ENCODE data around the gene BCL2L14.

BCL2L14 gene

DNA sequence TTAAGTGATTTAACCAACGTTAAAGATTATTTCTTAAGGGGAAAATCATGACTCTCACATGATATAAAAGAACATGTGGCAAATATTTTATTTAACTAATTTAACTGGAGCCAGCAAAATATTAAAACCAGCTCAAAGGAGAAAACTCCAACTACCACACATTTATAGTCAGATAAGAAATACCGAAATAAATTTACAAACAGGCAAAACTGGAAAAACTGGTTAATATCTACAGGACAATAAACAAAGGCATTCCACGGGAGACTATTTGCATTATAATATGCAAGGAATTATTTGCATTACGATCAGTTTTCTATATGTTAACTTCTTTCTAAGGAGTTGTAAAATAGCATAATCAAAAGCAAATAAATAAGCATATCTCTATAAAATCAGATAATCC is 13.8 kb upstream of the BCL2L14 start:
- no peak for DNase-seq

DNA sequence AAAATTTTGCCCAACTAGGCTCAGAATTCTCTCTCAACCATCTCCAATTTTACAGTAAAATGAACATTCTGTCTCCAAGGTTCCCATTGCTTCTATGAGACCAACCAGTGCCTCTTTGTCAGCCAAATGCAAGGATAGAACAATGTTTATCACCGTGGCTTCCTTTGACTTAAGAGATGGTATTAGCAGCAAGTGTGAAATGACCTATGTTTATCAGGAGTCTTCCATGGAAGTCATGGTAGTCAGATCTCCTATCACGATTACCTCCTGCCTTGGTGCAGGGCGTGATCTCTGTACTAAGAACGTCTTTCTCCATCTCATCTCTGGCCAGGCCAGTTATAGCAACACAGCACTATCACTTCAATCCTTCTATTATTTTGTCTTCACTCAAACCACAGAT is 6.1 kb upstream of the BCL2L14 start:
- no peak for DNase-seq

- no peak for DNase-seq
Observed at GRCh38 chr12:12068751-12069150, 2.0 kb upstream of the BCL2L14 start.

DNA sequence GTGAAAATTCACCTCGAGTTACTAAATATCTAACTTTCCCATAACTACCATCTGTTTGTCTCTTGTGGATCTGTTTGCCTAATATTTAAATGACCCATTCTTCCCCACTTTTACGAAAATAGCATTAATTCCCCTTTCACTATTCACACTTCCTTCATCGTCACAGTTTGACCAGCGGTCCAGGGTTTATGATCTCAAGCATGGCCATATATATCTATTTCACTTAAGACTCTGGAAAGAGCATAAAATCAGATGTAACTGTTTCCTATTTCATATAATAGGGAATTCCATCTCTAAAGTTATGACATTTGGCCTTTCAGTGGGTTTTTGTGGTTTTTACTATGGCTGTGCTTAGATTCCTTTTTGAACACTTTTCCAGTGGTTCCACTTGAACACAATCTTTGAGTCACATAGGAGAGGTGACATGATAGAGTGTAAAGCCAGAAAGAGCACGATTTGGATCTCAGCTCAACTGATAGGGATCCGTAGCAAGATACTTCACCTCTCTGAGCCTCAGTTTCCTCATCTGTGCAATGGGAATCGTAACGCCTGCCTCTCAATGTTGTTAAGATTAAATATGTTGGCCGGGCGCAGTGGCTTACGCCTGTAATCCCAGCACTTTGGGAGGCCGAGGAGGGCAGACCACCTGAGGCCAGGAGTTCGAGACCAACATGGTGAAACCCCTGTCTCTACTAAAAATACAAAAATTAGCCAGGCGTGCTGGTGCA is 754 bp upstream of the BCL2L14 start:
- no peak for DNase-seq

DNA sequence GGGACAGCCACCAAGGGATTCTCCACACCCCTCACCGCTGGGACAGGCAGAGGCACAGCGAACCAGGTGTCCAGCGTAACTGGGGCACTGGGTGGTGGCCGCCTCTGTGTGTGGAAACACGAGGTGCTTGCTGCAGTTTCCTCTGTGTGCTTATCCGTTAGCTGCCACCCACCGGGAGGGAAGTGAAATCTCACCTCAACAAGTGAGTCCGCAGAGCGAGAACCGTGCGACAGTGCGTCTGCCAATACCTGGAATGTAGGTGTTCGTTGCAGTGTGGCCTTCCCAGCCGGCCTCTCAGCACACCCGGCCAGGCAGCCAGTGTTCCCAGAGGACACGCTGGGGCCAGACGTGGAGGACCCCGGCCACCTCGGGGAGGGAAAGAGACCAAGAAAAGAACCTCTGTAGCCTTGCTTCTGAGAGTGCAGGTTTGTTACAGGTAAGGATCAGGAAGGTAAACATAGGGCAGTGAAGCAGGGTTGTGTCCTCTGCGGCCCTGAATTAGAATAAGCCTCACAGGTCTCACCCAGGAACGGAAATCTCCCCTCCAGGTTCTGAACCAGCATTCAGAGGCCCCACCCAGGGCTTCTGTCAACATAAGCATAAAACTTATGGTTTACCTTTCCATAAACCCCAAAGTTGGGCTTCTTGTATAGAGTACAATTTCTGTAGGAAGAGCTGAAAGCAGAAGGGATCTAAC is 1.5 kb downstream of the BCL2L14 start:
- no peak for DNase-seq

- no peak for DNase-seq
Observed at GRCh38 chr12:12079291-12079690, 8.6 kb downstream of the BCL2L14 start.

GRCh38 chr12:12081836-12082497 is 11.2 kb downstream of the BCL2L14 start:
- DNase-seq, result no peak

GRCh38 chr12:12083688-12084087 is 12.9 kb downstream of the BCL2L14 start:
- no peak for DNase-seq

- no peak for DNase-seq
Observed at GRCh38 chr12:12086362-12086761, 15.6 kb downstream of the BCL2L14 start.

DNA sequence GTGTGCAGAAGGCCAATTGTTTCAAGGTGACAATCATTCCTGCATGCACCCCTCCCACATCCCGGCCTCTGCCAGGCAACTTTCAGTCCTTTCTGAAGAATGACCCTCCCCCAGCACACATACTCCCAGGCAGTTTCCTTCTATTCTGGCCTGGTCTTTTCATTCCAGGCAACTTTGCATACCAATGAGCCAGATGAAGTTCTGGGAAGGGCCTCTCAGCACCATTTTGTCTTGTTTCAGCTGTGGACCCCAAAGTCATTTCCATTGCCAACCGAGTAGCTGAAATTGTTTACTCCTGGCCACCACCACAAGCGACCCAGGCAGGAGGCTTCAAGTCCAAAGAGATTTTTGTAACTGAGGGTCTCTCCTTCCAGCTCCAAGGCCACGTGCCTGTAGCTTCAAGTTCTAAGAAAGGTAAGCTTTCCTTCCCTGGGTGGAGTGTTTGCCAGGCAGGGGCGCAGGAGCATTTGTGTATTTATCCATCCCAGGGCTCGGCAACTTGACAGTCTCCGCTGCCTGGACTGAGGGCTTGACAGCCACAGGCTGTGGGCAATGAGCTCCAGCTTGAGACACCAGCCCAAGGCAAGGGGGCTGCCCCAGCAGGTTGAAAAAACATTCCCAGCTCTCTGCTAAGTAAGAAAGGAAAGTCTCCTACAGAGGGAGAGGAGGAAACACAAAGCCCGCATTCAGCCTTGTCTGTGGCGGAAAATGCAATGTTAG is 16.4 kb downstream of the BCL2L14 start:
- no peak for DNase-seq

GRCh38 chr12:12087693-12088034 is 16.9 kb downstream of the BCL2L14 start:
- DNase-seq, result no peak

- no peak for DNase-seq
Observed at GRCh38 chr12:12088147-12088546, 17.4 kb downstream of the BCL2L14 start.

- DNase-seq, result no peak
Observed at GRCh38 chr12:12088761-12089160, 18.0 kb downstream of the BCL2L14 start.

- no peak for DNase-seq
Observed at GRCh38 chr12:12091071-12091470, 20.3 kb downstream of the BCL2L14 start.

- peak; percentile 78 for DNase-seq
Observed at GRCh38 chr12:12091977-12092663, 21.4 kb downstream of the BCL2L14 start.

DNA sequence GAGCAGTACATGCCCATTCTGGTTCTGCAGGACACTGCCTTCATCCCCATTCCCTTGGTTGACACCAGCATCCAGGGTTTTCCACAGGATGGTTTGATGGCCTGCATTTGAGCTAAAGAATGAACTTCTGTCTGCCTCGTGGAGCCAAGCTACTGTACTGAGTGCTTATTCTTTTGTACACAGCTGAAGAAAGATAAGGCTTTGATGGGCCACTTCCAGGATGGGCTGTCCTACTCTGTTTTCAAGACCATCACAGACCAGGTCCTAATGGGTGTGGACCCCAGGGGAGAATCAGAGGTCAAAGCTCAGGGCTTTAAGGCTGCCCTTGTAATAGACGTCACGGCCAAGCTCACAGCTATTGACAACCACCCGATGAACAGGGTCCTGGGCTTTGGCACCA is 23.7 kb downstream of the BCL2L14 start:
- DNase-seq, result no peak

- no peak for DNase-seq
Observed at GRCh38 chr12:12095021-12095420, 24.3 kb downstream of the BCL2L14 start.

- no peak for DNase-seq
Observed at GRCh38 chr12:12097891-12098690, 27.4 kb downstream of the BCL2L14 start.

DNA sequence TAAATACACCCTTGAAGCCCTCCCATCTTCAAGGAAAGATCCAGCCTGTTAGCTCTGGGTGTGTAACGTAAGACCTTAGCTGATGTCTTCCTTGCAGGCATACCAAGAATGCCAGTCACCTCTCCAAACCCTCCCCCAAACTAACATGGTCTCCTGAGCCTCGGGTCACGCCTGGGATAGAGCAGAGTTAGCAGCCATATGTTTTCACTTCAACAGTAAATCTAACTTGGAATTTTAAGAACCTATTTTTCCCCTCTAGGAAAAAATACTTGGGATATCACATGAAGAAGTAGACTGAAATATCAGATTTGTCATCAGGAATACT is 27.9 kb downstream of the BCL2L14 start:
- no peak for DNase-seq

- no peak for DNase-seq
Observed at GRCh38 chr12:12099102-12099501, 28.4 kb downstream of the BCL2L14 start.

GRCh38 chr12:12107678-12108077 is 36.9 kb downstream of the BCL2L14 start:
- DNase-seq, result no peak

DNA sequence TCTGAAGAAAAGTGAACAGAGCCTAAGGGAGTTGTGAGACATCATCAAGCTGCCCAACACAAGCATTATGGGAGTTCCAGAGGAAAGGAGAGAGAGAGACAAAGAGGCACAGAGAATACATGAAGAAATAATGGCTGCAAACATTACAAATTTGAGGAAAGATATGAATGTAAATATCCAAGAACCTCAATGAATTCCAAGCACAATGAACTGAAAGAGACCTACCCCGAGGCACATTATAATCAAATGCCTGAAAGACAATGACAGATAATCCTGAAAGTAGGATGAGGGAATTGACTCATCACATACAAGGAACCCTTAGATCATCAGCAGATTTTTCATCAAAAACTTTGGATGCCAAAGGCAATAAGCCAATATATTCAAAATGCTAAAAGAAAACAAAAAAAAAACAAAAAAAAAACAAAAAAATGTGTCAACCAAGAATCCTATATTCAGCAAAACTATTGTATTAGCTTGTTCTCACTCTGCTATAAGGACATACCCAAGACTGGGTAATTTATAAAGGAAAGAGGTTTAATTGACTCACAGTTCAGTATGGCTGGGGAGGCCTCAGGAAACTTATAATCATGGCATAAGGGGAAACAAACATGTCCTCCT is 37.8 kb downstream of the BCL2L14 start:
- no peak for DNase-seq
